HL-60 (cell line): Measurements from ENCODE around the gene PSMD1.

ENCODE experiments used
- DNase-seq, 2 experiments: peaks; one replicate each; pipeline ENCODE4 v3.0.0-alpha.2; 2010 to 2020; ENCODE audit warnings: low read depth in 1 of 2, low spot score in 1 of 2
- H3K27ac ChIP-seq: fragments of 250-450 bp; sonication (Bioruptor Pico); replicated peaks from 2 replicates; pipeline ENCODE4 v1.5.1; 2020; ENCODE audit warnings: mild to moderate bottlenecking, moderate library complexity
- H3K27me3 ChIP-seq: fragments of 250-450 bp; sonication (Bioruptor Pico); 2 replicates; pipeline ENCODE4 v1.5.1; 2021; ENCODE audit warnings: mild to moderate bottlenecking, moderate library complexity; ENCODE audit not compliant: insufficient read depth, poor library complexity, severe bottlenecking
- H3K4me3 ChIP-seq: replicated peaks from 2 replicates; pipeline ENCODE4 v1.5.1; 2011; ENCODE audit warnings: mild to moderate bottlenecking, control low read depth, low read length; ENCODE audit not compliant: insufficient read depth
- GABPA ChIP-seq: IDR thresholded peaks from 2 replicates; pipeline ENCODE4 v1.6.1; 2012; ENCODE audit warnings: low read depth
- POLR2AphosphoS5 ChIP-seq: IDR thresholded peaks from 2 replicates; pipeline ENCODE4 v1.6.1; 2012; ENCODE audit warnings: low read depth
- REST ChIP-seq: IDR thresholded peaks from 2 replicates; pipeline ENCODE4 v1.6.1; 2012; ENCODE audit warnings: low read depth; ENCODE audit not compliant: insufficient replicate concordance
- SPI1 ChIP-seq: IDR thresholded peaks from 2 replicates; pipeline ENCODE4 v1.6.1; 2012; ENCODE audit warnings: low read depth, mild to moderate bottlenecking, borderline replicate concordance
- TF ChIP-seq, protein P1 (sequence below): IDR thresholded peaks from one replicate; pipeline ENCODE4 v1.5.1; 2011; ENCODE audit warnings: low read length, control low read depth, inconsistent platforms; ENCODE audit not compliant: insufficient read depth

Gene PSMD1

GRCh38 chr2:231053846-231054245 lies 2.8 kb upstream of the PSMD1 start:
- Histone ChIP-seq H3K27ac (no peak overlapping the region), H3K4me3 (no peak overlapping the region), H3K27me3 (no peaks in the 10 kb centered on the region)
- TF ChIP-seq, protein P1, sequence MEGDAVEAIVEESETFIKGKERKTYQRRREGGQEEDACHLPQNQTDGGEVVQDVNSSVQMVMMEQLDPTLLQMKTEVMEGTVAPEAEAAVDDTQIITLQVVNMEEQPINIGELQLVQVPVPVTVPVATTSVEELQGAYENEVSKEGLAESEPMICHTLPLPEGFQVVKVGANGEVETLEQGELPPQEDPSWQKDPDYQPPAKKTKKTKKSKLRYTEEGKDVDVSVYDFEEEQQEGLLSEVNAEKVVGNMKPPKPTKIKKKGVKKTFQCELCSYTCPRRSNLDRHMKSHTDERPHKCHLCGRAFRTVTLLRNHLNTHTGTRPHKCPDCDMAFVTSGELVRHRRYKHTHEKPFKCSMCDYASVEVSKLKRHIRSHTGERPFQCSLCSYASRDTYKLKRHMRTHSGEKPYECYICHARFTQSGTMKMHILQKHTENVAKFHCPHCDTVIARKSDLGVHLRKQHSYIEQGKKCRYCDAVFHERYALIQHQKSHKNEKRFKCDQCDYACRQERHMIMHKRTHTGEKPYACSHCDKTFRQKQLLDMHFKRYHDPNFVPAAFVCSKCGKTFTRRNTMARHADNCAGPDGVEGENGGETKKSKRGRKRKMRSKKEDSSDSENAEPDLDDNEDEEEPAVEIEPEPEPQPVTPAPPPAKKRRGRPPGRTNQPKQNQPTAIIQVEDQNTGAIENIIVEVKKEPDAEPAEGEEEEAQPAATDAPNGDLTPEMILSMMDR: no peak
- no peak for TF ChIP-seq REST
- TF ChIP-seq POLR2AphosphoS5: no peak
- no peak for TF ChIP-seq GABPA
- no peak for TF ChIP-seq SPI1
- DNase-seq: no peak

DNA sequence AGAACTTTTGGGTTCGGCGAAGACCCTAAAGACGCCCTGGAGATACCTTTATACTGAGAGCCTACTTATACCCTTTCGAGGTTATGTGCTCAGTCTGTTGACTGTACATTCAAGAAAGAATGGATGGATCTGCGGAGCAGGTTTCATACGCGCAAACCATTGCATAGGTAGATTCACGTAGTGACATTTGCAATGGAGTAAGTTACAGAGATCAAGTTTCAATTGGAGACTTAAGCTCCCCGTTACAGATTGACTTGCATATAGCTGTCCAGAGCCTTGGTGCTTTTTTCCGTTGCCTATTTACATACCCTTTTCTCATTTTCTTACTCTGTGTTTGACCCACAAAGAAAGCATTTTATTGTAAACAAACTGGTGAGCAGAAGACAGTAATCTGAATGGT lies 923 bp downstream of the PSMD1 start:
- peak overlapping the region; percentile 99 for H3K27ac ChIP-seq
- peak overlapping the region; percentile 99 for H3K4me3 ChIP-seq
- DNase-seq: no peak
- H3K27me3 ChIP-seq: no peaks in the 10 kb centered on the region
- no peak for TF ChIP-seq SPI1
- TF ChIP-seq REST: no peak
- TF ChIP-seq, protein P1: no peak
- TF ChIP-seq GABPA: no peak
- no peak for TF ChIP-seq POLR2AphosphoS5

DNA sequence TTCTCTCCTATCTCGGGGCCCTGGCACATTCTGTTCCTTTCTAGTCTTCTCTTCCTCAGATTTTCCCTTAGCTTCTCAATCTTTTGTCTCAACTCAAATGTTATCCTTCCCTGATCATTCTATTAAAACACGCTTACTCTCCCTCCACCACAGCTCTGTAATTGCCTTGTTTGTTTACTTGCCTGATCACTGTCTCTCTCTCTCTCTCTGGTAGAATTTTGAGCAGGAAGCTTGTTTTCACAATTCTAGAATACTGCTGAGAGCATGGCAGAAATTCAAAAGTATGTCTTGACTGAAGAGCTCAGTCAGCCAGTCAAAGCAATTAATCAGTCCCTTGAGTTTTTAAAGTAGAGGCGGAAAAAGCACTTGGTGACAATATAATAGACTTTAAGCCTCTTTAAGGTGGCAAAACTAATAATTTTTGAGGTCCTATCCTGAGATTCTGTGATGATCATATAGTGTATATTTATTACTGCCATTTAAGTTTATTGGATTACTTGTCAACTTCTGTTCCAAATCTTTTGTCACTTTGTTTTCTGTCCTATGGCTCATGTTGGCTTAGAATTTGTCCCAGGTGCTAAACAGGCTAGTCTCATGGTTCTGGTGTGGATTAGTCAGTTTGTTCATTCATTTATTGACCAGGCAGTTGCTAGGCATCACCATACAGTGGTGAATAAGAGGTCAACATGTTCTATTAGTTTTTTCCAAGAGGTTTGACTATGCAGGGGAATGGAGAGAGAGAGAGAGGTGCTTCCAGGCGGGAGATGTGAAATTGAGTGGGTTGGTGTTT lies 2.3 kb downstream of the PSMD1 start:
- no peak for DNase-seq
- Histone ChIP-seq H3K27ac (no peak overlapping the region), H3K27me3 (no peaks in the 10 kb centered on the region), H3K4me3 (no peak overlapping the region)
- TF ChIP-seq POLR2AphosphoS5 (no peak), GABPA (no peak), SPI1 (no peak)
- TF ChIP-seq, protein P1: no peak

GRCh38 chr2:231059756-231060155 lies 3.1 kb downstream of the PSMD1 start:
- no peak for DNase-seq
- Histone ChIP-seq H3K27ac (no peak overlapping the region), H3K4me3 (no peak overlapping the region)

More at GRCh38 chr2:231059756-231060155, 3.1 kb downstream of the PSMD1 start:
- TF ChIP-seq GABPA (no peak), POLR2AphosphoS5 (no peak), SPI1 (no peak), REST (no peak)
- TF ChIP-seq, protein P1: no peak
- no peaks in the 10 kb centered on the region for H3K27me3 ChIP-seq
